CD4-positive, alpha-beta T cell treated with Interleukin-15 for 1 hour (primary cell): Measurements from ENCODE around the gene UTP15.
A peak's percentile ranks its signal among the peaks of the same experiment; 100 is the strongest.

Source experiments
- DNase-seq: peaks from one replicate; pipeline ENCODE4 v3.0.0-alpha.2; 2020

Gene UTP15

DNA sequence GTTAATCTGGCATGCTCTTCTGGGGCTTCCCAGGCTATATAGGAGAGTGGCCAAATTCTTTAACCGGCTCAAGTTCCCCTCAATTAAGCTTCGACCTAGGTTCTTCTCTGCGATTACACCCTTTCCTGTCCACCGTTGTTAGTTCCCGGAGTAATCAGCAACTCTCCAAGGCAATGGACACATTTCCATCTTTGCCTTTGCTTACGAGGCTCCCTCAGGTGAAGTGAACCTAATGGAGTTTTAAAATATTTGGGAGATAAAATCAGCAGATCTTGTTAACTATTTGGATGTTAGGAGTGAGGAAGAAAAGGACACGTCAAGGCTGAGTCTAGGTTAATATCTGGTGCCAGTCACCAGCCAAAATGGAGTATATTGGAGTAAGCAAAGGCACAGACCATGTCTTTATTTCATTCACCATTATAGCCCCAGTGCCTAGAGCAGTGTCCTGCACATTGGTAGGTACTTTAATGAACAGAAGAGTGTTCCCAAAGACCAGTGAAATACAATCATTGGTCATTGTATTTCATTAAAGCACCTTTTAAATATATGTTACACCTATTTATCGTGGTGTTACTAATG is 515 bp downstream of the UTP15 start:
- DNase-seq: no peak

DNA sequence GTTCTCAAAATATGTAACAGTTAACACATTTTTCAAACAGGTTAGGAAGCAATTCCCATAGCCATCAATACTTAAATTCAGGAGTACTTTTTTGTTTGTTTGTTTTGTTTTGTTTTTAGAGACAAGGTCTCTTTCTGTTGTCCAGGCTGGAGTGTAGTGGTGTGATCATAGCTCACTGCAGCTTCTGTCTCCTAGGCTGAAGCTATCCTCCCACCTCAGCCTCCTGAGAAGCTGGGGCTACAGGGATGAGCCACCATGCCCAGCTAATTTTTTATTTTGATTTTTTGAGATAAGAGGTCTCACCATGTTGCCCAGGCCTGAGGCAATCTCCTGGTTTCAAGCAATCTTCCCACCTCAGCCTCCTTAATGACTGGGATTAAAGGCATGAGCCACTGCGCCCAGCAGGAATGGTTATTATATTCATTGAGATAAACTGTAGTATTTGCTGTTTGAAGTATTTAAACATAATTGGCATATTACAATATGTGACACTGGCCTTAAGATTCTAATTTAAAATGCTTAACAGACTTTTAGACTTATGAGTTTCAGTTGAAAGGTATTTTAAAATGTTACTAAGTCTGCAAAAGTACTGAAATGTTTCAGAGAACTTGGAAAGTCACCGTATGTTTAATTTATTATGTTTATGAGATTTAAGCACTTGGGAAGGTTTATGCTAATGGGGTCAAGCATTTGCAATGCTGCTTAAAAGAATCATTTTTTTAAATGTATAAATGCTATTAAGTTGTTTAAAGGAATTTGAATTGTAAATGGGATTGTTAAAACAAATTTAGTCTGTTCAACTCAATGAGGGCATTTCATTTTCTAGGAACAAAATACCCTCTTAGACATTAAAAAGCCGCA is 17.0 kb downstream of the UTP15 start:
- DNase-seq: no peak

DNA sequence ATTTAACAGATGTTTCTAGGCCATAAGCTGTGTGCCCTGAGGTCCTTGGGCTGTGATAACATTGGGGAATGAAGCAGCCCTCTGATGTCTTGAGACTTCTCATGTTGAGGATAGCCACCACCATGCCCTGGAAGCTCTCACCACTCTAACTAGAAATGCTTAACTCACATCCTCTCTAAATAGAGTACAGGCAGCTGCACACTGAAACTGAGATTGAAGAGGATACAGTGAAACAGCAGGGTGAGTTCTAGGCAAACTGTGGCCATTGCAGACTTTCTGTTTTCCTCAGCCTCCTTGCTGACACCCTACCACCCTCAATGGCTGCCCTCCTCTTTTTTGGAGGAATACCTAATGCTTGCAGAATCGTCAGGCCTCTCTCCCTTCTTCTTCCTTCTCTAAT is 22.4 kb downstream of the UTP15 start:
- no peak for DNase-seq

DNA sequence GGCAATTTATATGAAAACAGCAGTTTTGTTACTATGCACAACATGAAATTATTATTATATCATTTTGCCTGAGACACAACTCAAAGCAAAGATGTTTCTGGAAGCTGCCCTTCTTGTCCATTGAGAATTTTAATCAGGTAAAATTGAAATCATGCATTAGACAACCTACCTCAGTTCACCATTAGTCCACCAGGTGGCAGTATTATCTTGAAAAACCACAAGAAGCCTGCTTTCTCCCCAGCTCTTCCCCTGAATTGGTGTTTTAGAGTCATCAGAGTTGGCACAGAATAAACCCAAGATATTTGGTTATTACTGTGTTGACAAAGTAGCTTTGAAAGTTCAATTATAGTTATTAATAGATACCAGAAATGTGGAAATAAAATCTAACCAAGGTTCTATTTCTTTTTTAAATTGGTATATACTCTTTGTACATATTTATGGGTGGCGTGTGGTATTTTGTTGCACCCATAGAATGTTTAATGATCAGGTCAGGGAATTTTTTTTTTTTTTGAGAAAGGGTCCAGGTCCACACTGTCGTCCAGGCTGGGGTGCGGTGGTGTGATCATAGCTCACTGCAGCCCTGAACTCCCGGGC is 25.7 kb downstream of the UTP15 start:
- DNase-seq: peak; percentile 19

DNA sequence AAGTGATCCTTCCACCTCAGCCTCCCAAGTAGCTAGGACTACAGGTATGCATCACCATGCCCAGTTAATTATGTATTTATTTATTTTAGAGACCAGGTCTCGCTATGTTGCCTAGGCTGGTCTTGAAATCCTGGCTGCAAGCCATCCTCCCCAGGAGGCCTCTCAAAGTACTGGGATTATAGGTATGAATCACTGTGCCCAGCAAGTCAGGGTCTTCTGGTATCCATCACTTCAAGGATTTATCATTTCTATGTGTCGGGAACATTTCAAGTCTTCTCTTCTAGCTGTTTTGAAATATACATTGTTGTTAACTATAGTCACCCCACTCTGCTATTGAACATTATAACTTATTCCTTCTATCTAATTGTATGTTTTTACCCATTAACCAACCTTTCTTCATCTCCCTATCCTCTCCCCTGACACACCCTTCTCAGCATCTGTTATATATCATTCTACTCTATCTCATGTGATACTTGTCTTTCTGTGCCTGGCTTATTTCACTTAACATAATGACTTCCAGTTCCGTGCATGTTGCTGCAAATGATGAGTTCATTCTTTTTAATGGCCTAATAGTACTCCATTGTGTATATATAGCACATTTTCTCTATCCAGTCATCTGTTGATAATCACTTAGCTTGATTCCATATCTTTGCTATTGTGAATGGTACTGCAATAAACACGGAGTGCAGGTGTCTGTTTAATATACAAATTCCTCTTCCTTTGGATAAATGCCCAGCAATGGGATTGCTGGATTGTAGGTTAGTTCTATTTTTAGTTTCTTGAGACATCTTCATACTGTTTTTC is 26.4 kb downstream of the UTP15 start:
- DNase-seq: no peak

DNA sequence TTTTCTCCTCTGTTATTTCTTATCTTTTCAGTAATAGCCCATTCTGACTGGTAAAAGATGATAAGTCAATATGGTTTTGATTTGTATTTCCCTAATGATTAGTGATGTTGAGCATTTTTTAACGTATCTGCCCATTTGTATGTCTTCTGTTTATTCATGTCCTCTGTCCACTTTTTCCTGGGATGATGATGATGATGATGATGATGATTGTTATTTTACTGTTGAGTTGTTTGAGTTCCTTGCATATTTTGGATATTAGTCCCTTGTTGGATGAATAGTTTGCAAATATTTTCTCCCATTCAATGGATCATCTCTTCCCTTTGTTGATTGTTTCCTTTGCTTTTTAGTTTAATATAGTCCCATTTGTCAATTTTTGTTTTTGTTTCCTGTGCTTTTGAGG is 27.0 kb downstream of the UTP15 start:
- no peak for DNase-seq

DNA sequence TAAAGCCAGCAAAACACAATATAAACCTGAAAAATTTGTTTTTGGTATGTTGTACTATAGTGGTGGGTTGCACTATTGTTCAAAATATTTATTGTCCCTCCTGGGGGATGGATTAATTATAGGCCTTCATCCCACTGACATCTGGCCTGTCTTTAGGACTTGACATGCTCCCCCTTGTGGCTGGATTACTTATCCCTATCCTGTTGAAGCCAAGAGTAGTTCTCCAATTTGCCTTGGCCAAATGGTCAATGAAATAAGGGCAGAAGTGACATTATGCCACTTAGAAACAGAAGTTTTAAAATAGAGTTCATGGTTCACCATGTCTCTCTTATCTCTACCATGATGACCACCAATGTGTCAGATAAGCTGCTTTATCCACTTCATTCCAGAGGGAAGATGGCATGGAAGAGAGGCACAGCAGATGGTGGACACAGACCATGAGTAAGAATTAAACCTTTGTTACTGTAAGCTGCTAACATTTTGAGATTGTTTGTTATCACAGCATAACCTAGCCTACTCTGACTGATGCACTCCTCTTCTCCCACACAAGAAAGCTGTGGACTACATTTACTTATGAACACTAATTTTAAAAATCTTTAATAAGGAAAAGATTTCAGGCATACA is 31.3 kb downstream of the UTP15 start:
- no peak for DNase-seq

DNA sequence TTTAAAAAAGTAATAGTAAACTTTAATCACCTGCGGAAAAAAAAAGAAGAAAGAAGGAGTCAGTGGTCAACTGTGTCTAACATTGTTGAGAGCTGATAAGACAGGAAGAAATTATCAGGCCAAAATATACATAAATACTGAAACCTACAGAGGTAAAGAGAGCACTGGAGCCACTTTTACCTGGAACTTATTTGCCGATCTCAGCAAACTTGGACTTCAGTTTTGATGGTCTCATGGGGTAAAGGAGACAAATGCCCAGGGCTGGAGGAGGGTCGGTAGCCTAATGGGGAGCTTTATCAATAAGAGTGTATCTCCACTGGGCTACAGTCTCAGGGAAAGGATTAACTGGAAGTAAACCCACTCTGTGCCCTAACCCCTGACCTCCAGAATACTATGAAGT is 33.8 kb downstream of the UTP15 start:
- DNase-seq: no peak

DNA sequence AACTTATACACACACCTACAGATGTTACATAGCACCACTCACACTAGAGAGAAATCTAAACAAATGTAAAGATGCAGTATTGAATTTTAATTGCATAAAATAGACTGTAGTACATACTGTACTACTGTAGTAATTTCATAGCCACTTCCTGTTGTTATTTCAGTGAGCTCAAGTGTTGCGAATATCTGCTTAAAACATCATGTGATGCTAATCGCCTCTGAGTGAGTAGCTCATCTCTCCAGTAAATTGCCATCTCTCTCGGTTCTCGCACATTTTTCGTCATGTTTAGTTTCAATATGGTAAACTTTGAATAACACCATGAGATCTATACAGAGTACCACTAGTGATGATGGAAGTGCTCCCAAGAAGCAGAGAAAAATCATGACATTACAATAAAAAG is 38.5 kb downstream of the UTP15 start:
- no peak for DNase-seq

DNA sequence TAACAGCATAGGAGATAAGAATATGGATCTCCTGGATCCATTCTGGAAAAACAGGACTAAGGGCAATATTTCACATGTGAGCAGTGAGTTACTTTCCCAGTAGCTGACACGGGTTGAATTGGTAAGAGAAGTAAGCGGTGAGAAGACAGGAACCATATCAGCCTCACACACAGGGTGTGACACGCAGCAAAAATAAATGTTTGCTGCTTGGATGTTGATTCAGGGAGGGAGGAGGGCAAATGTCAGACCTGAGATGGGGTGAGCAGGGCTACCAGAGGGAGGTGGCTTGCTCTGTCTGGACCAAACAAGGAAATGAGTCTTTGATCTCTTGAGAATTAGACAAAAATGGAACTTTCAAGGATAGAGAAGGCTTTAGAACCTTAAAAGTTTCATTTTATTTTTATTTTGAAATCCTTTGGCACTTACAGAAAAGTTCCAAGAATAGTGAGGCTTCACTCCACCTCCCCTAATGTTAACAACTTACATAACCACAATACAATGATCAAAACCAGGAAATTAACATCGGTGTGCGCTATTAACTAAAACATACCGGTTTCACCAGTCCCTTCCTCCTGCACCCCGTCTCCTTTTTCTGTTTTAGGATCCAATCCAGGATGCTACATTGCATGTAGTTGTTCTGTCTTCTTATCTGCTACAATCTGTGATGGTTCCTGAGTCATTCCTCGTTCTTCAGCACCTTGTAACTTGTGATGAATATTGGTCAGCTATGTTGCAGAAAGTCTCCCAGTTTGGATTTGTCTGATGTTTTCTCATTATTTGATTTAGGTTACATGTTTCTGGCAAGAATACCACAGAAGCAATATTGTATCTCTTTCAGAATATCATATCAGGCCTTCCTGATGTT is 39.9 kb downstream of the UTP15 start:
- DNase-seq: no peak

DNA sequence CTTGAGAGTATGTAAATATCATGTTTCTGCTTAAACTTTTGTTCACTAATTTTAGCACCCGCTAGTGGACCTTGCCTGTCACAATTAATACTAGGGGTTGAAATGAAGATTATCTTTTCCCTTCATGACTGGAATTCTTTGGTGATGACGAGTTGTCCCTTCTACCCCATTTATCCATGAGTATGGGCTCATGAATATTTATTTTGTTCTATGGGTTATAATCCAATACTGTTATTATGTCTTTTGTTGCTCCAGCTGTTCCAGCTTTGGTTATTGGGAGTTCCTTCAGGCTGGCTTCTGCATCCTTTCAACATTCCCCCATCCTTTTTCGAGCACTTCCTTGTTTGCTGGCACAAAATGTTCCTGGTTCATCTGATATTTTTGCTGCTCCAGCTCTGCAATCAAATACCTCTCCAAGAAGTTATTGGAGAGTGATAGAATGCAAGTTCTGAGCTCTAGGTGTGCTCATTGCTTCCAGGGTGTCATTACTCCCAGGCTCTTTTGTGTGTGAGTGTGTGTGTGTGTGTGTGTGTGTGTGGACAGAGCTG is 40.7 kb downstream of the UTP15 start:
- DNase-seq: no peak

DNA sequence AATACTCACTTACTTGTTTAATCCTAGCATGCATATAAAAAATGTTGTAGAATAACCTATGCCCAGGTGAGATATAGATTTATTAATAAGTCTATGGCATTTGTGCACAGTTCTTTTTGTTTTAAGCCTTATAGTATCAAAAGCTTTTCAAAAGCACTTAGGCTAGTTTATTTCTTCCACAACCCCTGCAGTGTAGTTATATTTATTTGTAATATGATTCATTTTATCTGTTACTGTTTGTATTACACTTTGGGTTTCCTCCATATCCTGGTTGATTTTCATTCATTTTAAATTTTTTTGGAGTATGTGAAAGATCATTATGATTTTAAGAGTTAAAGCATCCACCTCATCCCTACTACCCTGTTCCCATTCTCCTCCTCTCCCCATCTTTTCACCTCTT is 41.7 kb downstream of the UTP15 start:
- DNase-seq: no peak

DNA sequence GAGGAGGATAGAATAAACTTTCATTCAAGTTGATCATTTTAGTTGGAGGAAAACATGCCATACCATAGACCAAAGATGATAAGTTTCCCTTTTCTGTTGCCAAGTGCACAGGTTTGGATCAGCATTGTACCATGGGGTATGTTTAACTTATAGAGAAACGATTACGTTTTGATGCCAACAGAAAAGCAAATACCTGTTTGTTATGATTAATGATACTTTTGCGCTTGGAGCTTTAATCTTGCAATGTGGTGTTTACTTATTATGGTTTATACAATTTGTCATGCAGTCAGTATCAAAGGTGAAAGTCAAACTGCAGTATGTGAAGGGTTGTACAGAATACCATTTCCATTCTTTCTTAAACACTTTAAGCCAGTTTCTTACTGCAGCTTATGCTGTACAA is 47.3 kb downstream of the UTP15 start:
- DNase-seq: no peak

DNA sequence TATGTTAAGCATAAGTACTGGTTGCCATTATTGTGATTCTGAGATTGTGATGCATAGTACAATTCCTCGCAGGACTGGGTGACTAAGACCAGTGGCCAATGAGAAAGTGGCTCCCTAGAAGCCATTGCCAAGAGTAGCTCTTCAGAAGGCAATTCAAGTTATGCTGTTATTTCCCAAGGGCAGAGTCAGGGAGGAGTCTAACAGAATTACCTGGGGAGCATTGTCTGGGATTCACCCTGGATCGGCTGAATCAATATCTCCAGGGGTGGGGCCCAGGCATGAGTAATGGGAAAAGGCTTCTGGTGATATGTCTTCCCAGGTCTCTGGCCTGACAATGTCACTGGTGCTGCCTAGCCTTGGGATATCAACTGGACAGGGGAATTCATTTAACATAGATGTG is 49.5 kb downstream of the UTP15 start:
- DNase-seq: no peak

DNA sequence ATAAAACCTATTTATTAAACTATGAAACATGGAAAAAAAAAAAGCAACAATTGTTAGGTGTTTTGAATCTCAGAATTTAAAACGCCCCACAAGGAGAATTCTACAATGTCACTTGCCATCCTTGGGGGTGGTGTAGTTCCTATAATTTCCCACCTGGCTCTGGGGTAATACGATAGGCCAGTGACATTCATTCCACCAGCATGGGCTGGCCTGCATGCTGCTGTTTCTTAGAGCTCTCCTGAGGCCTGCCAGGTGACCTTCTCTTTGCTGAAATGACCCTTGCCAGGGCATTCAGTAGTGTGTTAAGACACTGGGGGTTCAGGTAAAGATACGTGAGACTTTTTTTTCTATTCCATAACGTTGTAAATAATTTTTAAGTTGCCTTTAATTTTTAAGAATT is 50.4 kb downstream of the UTP15 start:
- no peak for DNase-seq

DNA sequence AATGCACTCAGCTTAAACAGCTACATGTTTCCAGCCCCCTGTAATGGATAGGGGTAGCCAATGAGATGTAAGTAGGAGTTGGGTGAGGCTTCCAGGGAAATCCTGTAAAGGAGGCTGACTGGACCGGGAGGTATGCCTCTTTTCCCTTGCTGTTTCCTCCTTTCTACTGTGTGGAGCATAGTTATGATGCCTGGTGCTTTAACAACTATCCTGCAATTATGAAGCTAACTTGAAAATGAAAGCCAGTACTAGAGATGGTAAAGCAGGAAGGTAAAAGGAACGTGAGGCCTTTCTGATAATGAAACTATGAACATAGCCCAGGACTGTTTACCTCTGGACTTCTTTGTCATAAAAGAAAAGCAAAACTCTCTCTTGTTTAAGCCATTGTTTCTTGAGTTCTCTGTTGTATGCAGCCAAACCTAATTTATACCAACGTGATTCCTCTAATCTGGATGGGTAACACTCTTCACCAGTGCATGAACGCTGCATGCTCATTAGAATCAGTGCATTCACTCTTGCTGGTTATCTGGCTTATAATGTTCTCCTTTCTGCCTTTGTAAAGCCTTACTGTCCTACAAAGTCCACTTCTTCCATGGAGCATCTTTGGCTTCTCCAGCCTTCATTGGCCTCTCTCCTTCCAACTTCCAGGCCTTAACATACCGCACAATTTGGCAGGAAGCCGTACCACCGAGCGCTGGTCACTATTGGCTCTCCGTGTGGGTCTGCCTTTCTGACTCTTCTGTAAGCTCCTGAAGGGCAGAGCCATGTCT is 52.2 kb downstream of the UTP15 start:
- no peak for DNase-seq

DNA sequence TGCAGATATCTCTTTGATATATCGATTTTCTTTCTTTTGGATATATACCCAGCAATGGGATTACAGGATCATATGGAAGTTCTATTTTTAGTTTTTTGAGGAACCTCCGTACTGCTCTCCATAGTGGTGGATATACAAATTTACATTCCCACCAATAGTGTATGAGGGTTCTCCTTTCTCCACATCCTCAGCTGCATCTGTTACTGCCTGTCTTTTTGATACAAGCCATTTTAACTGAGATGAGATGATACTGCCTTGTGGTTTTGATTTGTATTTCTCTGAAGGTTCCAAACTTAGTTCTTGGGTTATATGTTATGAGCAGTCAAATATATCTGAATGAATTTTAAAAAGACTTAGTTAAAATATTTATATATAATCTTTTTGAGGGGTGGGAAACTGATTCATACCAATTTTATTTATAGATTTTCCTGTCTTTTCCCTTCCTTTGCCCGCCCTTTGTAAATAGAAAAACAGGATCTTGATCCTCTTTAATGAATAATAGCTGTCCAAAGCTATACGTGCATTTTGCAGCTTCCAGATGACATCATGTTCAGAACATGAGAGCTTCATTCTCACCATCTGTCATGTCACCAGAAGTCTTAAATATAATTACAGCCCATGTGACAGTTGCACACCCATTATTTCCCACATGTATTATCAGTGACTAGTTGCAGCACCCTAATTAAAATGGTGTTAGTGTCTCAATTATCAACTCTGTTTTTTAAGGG is 54.2 kb downstream of the UTP15 start:
- no peak for DNase-seq

DNA sequence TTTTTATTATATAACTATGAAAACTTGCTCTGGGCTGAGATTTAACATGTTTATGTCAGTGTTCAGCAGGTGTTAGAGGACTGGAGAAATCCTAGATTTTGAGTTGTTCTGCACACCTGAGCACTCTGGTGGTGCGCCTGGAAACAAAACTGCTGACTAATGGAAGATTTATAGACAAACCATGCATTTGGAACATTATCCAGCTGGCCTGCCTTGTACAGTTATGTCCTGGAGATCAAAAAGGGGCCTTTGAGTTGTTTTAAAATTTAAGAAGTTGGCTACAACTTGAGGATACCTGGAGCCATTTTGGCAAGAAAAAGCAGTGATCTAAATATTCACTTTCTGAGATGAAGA is 54.8 kb downstream of the UTP15 start:
- no peak for DNase-seq

DNA sequence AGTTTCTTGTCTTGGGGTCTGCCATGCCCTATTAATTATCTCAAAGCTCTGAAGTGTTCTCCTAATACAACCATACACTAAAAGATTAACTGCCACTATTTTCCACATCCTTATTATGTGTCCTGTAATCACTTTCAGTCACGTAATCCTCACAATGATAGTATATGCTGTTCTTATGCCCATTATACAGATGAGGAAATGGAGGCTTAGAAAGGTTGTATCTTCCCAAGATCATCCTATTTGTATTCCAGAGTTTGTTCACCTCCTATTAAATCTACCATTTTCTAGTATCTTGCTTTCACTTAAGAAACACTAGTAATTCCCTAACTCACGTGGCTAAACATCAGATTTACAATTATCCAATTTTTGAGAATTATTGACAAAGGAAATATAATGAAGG is 57.5 kb downstream of the UTP15 start:
- DNase-seq: no peak

DNA sequence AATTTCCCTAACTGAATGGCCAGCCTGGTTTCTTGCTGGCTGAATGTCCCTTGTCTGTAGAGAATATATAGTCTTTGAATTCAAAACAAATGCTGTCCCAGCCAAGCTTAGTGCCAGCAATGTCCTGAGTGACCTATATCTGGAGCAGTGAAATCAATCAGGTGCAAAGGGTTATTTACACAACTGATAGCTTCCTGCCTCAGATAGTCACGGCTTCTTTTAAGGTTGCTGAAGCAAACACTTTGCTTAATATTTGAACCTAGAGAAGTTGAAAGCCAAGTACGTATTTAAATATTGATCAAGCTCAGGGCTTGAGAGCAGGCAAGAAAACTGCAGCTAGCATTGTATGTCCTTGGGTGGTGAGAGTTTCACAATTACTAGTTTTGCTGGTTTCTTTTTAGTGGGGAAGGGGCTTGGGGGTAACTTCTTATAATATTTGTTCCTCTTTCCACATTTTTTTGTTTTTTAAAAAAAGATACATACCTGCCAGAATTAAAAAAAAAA is 58.4 kb downstream of the UTP15 start:
- DNase-seq: no peak
